CD4-positive, alpha-beta T cell treated with Interleukin-2 at 100 ng/mL for 4 hours (primary cell): ENCODE results near the gene ADCY1.

Experiments
- DNase-seq: peaks from one replicate; pipeline ENCODE4 v3.0.0-alpha.2; 2020; ENCODE audit warnings: low spot score

ADCY1 gene

DNA sequence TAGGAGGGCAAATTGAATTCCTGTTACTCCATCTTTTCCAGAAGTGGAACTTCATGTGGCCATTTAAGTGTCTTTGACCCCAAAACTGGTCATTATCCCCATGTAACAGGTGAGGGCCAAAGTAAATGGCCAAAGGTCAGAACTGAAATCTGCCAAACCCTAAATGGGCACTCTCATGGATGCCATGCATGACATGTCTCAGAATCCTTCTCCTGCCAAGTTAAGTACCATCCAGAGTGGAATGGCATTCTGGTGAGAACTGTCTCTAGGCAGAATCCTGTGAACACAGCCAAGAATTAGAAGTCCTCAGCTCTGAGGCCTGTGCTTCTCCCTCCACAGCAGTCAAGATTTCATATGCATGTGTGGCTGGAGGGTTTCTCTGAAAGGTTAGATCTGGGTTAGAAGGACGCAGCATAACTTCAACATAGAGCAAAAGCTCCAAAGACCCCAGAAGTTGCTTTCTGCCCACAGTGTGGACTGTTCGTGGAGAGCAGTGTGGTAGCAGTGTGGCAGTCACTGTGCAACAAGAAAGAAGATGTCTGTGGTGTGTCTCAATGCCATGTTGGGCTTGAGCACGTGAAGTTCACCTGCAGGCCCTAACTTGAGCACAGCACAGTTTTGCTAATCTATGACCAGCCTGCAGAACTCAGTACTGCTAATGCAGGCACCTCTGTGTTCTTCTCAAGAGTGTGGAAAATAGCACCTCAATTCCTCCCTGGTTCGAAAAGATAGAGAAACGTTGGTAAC, 121.3 kb downstream of the ADCY1 start:
- no peak for DNase-seq

DNA sequence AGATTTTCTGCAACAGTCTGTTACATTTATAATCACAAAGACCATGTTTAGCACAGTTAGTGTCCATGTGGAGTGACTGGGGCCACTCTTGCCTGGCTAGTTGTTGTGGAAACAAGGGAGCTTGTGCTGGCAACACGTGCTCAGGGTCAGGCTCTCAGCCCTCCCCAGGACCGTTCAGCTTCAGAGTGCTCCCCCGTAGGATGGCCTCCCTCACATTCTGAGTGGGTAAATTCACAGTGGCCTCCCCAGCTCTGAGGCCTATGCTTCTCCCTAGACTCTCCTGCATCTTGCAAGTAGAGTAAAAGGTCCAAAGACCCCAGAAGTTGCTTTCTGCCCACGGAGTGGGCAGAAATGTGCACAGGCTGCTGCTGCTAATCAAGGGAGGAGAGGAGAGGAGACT, 122.3 kb downstream of the ADCY1 start:
- no peak for DNase-seq

DNA sequence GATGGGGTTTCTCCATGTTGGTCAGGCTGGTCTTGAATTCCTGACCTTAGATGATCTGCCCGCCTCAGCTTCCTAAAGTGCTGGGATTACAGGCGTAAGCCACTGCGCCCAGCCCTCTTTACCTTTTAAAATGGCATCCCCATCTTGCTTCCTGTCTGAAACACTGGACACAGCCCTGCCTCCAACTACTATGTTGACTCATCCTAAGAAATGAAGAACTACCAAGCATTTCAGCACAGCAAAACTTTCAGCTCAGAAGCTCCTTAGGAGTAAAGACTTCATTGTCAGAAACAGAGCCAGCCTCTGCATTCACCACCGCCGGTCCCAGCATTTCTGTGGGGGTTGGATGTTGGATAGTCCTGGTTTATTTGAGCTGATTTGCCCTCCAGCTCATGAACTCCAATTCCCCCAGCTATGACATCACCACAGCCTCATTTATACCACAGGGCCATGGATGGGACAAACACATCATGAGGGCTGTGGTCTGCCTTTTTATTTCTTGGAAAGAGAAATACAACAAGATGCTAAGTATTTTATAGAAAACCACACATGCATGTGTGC, 123.5 kb downstream of the ADCY1 start:
- no peak for DNase-seq

DNA sequence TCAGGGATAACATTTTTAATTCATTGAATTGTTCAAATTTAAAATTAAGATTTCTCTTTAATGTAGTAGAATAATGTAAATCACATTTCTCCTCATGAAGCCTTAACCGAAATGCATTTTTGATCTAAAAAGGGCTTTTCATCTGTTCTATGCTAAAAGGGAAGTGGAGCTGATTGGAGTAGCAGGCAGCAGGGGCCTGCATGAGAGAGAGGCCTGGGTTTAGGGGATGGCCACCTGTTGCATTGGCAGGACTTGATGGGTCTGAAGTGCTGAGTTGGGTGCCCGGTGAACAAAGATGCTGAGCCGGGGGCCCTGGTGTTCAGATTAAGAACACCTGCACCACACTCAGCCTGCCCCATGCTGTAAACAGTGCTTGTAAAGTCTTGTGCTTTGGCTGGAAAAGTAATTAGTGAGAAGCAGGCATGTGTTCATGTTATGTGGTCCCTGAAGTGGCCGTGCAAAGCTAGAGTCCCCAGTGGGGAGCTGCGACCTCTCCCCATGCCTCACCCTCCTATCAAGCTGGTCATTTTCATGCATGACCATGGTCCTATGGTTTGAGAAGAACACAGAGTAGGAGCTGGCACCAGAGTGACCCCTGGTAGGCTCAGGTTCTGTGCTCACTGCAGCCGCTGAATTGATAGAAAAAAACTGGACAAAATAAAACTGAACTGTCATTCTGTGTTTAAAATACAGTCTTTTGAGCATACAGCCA, 124.3 kb downstream of the ADCY1 start:
- DNase-seq, result no peak

DNA sequence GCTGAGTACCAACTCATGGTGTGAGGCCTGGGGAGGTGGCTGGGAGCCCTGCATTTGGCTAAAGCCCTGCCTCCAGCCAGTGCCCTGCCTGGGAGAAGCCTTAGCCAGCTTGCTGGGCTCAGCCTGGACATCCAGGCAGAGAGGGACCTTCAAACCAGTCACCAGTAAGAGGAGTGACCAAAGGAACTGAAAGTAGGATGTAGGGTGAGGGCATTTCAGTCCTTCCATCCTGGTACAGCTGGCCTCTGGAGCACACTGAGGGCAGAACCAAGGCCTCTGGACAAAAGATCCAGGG, 124.8 kb downstream of the ADCY1 start:
- no peak for DNase-seq

DNA sequence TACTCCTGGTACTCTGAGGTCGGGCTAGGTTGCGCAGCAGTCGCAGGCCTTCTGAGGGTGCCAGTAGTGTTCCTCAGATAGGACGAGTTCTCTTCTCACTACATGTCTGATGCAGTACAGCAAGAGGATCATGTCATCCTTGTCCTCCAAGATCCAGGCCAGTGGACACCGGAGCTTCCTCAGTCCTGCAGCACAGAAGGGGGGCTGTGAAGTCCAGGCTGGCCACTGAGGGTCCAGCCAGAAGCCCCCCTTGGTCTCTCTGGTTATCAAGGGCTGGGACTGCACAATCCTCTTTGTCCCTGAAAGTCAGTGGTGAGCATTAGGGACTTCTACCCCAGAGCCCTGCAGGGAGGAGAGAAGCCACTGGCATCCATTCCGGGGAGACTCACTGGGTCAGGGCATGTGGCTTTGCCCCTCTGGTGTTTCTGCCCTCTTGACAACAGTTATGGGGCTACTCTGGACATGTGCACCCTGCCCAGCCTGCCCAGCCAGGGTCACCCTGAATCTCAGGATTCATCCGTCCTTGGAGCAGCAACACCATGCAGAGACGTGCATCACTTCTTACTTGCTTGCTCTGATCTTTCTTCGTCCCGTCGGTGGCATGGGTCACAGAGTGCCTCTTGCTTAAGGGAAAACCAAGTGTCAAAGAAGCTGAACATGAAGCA, 125.7 kb downstream of the ADCY1 start:
- no peak for DNase-seq

DNA sequence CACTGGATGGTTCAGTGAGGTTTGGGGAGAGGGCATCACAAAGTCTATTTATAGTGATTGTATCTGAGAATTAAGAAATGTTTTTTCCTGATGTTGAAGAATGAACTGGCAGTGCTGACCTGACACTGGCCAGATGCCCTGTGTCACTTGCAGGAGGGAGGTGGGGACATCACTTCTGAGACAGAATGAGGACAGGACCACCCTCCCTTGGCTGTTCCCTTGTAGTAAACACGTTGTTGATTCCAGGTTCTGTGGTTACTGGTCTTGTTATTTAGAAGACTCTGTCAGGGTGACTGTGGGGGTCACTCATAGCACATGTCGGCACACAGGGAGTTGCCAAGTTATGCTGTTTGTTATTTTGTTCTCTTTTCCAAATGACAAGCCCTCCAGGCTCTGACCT, 126.4 kb downstream of the ADCY1 start:
- no peak for DNase-seq

DNA sequence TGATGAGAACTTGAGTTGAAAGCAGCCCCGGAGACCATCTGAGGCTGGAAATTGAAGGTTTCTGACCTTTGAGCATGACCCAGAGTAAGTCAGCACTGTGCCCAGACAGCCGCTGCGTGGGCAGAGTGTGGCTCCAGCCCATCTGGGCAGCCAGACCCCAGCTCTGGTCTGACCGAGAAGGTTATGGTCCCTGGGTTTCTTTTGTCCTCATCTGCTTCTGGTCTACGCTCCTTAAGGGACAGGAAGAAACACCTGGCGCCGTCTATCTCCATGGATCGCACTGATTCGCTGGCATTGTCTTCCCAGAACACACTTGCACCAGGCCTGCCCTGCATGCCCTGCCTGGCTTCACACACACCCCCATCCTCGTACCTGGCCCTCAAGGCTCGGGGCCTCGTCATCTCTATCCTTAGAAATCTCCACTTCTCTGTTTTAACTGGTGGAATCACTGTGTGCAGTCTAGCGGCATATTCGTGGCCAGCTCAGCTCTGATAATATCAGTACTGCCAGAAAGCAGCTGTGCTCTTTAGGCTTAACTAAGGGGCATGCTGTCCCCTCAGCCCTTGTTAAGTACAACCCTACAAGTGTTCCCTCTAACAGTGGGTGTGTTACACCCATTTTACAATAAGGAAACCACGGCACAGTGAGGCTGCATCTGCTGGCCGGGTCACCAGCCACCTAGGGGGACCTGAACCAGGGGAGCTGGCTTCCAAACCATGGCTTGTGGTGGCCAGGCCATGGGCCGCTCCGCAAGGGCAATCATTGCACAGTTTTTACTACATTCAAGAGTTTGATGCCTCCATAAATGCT, 127.7 kb downstream of the ADCY1 start:
- no peak for DNase-seq

DNA sequence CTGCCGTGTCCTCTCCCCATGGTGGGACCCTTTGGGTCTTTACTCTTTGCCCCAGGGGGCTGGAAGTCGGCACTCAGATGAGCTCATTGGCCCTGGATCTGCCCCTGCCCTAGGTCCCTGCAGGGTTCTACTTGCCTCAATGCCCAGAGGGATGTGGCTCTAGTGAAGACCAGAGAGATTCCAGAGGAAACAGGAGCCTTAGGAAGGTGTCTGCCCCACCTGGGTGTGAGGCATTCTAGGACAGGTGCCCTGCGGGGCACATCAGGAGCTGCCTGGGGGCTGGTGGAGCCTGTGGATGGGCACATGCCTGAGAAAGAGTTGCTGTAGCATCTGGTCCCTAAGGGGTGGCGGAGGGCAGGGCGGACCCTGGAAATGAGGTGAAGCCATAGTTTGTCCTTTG, 128.6 kb downstream of the ADCY1 start:
- no peak for DNase-seq

DNA sequence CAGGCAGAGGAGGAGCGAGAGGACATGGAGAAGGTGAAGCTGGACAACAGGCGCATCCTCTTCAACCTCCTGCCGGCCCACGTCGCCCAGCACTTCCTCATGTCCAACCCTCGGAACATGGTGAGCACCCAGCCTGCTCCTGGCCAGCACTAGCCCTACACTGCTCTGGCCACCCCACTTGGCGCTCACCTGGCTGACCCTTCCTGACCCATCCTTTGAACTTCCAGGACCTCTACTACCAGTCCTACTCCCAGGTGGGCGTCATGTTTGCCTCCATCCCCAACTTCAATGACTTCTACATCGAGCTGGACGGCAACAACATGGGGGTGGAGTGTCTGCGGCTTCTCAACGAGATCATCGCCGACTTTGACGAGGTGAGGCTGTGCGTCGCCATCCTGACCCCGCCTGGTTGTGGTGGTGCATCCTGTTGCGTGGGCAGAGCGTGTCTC, 129.2 kb downstream of the ADCY1 start:
- no peak for DNase-seq

DNA sequence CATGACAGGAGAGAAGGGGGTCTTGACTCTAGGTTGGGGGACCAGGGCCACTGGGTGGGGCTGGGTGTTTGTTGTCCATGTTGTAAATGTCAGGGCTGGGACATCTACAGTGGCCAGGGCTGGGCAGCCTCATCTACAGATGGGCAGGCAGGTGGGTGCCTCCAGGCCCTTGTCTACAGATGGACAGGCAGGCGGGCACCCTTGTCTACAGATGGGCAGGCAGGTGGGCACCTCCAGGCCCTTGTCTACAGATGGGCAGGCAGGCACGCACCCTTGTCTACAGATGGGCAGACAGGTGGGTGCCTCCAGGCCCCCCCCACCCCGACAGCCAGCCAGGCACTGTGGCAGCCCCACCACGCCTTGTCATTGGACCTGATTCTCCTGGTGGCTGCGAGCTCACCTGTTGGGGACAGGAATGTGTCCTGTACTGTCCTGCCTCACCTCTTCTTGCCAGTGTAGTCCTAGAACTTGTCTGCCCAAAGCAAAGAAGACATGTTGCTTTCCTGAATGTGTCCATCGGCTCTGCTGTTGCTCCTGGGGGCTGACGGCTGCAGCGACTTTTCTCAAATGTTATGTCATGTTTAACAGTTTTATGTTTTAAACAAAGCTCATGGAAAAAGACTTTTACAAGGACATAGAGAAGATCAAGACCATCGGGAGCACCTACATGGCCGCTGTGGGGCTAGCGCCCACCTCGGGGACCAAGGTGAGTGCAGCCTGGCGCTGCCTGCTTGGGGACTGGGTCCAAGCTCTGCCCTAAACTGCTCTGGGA, 129.9 kb downstream of the ADCY1 start:
- DNase-seq, result no peak

DNA sequence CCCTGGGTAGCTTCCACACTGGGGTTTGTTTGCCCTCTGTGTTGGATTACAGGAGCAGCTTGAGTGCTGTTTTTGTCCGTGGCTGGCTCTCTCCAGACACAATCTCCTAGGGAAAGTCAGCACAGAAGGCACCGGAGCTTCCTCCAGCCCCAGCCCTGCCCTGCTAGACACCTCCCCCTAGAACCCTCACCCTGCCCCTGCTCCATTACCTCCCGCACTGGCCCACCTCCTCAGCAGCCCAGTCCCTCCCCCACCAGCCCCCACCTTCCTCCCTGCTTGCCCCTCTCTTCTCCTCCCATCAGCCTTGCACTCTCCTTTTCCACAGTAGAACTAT, 130.5 kb downstream of the ADCY1 start:
- no peak for DNase-seq

DNA sequence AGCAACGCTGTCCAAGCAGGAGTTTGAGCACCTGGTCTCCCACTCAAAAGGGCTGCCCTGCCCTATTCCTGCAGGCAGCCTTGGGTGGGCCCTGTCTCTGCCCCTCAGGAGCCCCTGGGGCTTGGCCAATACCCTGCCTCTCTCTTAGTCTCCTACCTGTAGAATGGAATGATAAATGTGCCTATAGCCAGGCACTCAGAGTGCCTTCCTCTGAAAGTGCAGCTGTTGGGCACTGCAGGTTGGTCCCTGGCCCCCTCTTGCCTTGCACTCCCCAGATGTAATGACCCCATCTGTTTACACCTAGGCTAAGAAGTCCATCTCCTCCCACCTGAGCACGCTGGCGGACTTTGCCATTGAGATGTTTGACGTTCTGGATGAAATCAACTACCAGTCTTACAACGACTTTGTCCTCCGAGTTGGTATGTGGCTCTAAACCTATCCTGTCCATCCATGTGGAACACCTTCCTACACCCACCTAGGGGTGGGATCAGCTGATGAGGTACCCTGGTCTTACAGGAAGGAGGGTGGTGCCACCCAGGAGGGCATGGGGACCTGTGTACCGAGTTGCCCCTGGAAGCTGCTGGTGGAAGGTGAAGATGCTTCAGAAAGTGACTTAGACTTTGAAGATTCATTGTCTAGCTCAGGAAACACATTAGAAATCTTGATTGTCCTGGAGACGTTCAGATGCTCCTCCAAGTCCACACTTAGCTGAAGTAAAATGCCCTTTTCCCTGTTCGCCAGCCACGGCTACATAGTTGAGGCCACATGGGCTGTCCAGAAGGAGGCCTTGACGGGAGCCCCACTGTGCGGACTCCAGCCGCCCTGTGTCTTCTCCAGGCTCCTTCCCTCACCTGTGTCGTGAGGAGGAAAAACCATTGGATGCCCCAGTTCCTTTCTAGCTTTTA, 134.1 kb downstream of the ADCY1 start:
- no peak for DNase-seq

DNA sequence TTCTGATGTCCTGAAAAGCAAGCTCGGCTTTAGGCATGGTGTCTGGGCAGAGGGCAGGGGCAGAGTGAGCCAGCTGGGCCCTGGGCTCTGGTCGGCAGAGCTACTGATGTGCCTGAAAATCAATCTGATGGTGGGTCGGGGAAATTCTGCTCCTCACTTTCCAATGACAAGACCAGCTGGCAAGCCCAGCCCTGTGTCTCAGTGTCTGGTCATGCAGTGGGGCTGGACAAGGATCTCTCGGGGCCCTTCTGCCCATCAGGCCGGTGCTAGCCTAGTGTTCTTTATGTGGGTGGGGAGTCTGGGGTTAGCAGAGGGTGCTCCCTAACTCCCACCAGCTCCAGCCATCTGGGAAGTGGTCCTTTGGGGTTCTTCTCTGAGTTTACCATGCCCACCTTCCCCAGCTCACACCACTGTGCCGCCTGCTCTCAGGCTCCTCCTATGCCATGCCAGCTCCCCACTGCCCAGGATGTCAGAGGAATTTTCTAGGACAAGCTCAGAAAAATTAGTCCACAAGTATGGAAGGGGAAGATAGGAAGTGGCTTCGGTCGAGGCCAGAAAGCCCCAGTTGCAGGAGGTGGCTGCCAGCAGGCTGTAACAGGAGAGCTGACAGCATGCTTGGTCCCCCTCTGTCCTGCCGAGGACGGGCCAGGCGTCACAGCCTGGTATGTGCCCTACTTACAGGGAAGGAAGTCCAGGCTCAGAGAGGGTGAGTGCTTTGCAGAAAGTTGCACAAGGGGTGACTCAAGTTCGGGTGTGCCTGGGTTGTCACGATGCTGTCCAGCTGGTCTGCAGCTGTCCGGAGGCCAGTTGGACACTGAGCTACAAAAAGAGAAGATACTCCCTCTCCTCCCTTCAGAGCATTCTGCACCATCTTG, 135.2 kb downstream of the ADCY1 start:
- no peak for DNase-seq

DNA sequence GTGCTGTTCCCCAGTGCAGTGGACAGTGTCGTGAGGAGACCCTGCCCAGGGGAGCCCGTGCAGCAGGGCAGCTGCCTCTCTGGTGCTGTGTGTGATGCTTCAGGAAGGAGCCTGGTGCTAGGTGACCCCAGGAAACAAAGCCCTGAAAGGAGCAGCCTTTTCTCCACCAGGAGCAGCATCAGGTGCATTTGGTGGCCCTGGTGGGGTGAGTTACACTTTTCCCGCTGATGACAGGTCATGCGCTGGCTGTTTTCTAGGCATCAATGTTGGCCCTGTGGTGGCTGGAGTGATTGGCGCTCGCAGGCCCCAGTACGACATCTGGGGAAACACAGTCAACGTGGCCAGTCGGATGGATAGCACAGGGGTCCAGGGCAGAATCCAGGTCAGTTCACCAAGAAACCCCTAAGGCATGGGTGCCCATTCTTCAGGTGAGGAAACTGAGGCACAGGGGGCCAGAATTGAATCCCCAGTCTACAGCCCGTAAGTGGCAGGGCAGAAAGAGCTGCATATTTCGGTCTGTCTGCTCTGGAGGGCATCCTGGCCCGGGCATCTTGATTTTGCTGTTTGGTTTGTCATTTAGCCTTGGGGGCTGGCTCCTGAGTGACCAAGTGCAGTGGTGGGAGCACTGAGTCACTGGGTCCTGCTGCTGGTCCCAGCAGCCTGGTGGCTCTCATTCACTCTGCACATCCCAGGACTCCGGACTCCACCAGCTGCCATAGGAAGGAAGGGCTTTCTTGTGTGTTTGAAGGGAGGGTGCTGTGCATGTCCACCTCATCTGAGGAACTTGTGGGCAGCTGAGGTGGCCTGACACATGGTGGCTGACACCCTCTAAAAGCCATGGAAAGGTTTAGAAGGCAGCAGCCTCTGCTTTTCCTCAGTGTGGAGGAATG, 136.3 kb downstream of the ADCY1 start:
- DNase-seq, result no peak

DNA sequence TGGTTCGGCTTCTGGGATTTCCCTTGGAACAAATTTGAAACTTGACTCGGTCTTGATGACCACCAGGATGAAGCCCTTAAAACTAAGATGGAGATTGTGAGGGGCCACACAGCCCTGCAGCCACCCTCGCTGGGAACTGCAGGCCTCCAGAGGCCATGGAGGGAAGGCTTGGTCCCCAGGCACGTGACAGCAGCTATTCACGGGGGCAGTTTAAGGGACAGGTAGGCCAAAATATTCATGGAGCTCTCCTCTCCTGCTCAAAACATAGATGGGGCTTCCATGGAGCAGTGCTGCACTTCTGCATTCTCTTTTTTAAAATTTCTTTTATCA, 137.0 kb downstream of the ADCY1 start:
- no peak for DNase-seq

DNA sequence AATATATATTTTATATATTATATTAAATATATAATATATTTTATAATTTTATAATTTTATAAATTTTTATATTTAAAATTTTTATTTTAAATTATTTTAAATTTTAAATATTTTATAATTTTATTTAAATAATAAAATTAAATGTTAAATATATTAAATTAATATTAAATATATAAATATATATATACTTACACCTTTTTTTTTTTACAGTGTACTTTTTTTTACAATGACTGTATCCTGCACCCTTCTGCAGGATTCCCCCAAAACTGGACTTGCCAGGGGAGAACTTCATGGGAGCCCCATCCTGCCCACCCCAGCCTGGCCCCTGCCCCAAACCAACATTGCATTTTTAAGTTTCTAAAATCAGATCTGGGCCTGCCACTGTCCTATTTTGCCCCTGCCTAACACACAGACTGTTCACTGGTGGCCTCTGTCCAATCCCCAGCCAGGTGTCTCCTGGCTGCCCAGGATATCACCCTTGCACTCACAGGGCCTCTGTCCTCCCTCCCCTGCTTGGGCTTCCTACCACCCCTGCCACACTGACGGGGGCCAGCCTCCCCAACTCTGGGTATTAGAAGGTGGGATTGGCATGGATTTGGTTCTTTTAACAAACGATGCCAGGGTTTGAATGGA, 138.0 kb downstream of the ADCY1 start:
- no peak for DNase-seq
